ENCODE results near the gene CD96. TPM values are rescaled to one million over a fixed set of nuclear protein-coding genes. Genes with fewer than 3 reads are reported as not detected.

The CD96 gene
- total RNA-seq, 3 donors from 2014 or later = 1.4 to 8.2 (median 6.2) TPM

- no peak for DNase-seq (ENCODE audit: low spot score in 2 of 2)
- no peaks in the 10 kb centered on the region for H3K4me1 ChIP-seq
- TF ChIP-seq CTCF (IDR thresholded peaks at IDR 0.05) (no peak), POLR2A (IDR thresholded peaks at IDR 0.05) (no peak)
- intact Hi-C loops (cut with DNase I; ENCODE audit: low total_unique reads) = no loop called here
- no peak overlapping the region for H3K4me3 ChIP-seq
- no peaks in the 10 kb centered on the region for H3K36me3 ChIP-seq
- H3K27ac ChIP-seq = no peak overlapping the region
- no peaks in the 10 kb centered on the region for H3K27me3 ChIP-seq
- no peaks in the 10 kb centered on the region for H3K9me3 ChIP-seq
These were observed 110.6 kb downstream of the CD96 start for GRCh38 chr3:111652492-111653180.

GRCh38 chr3:111653766-111654165, 111.8 kb downstream of the CD96 start:
- H3K27ac ChIP-seq = no peak overlapping the region
- intact Hi-C loops (cut with DNase I; ENCODE audit: low total_unique reads) = no loop called here
- no peak overlapping the region for H3K4me3 ChIP-seq
- H3K27me3 ChIP-seq = no peaks in the 10 kb centered on the region
- no peaks in the 10 kb centered on the region for H3K9me3 ChIP-seq
- DNase-seq (ENCODE audit: low spot score in 2 of 2) = no peak
- no peaks in the 10 kb centered on the region for H3K4me1 ChIP-seq
- no peak for TF ChIP-seq POLR2AphosphoS5 (IDR thresholded peaks at IDR 0.05)
- no peak for TF ChIP-seq CTCF (IDR thresholded peaks at IDR 0.05)
- no peak for TF ChIP-seq POLR2A (IDR thresholded peaks at IDR 0.05)
- H3K36me3 ChIP-seq = no peaks in the 10 kb centered on the region

- DNase-seq (ENCODE audit: low spot score in 2 of 2) = no peak
- H3K9me3 ChIP-seq = no peaks in the 10 kb centered on the region
- H3K4me1 ChIP-seq = no peaks in the 10 kb centered on the region
- H3K4me3 ChIP-seq = no peak overlapping the region
- intact Hi-C loops (cut with DNase I; ENCODE audit: low total_unique reads) = no loop called here
- no peaks in the 10 kb centered on the region for H3K27me3 ChIP-seq
- H3K27ac ChIP-seq = no peak overlapping the region
- no peak for TF ChIP-seq CTCF (IDR thresholded peaks at IDR 0.05)
- TF ChIP-seq POLR2AphosphoS5 (IDR thresholded peaks at IDR 0.05) = no peak
- no peak for TF ChIP-seq POLR2A (IDR thresholded peaks at IDR 0.05)
- no peaks in the 10 kb centered on the region for H3K36me3 ChIP-seq
These were observed 120.0 kb downstream of the CD96 start for GRCh38 chr3:111662012-111662411.

- TF ChIP-seq POLR2A (IDR thresholded peaks at IDR 0.05) (no peak), CTCF (IDR thresholded peaks at IDR 0.05) (no peak), POLR2AphosphoS5 (IDR thresholded peaks at IDR 0.05) (no peak)
- H3K36me3 ChIP-seq = no peaks in the 10 kb centered on the region
- no peaks in the 10 kb centered on the region for H3K4me1 ChIP-seq
- H3K27me3 ChIP-seq = no peaks in the 10 kb centered on the region
- intact Hi-C loops (cut with DNase I; ENCODE audit: low total_unique reads) = no loop called here
- no peak for DNase-seq (ENCODE audit: low spot score in 2 of 2)
- H3K27ac ChIP-seq = no peak overlapping the region
- H3K4me3 ChIP-seq = no peak overlapping the region
- H3K9me3 ChIP-seq = no peaks in the 10 kb centered on the region
These were observed 120.9 kb downstream of the CD96 start for GRCh38 chr3:111662907-111663306.

GRCh38 chr3:111666041-111666735, 124.2 kb downstream of the CD96 start:
- Histone ChIP-seq H3K27ac (no peak overlapping the region), H3K27me3 (no peaks in the 10 kb centered on the region), H3K4me1 (no peaks in the 10 kb centered on the region), H3K9me3 (no peaks in the 10 kb centered on the region), H3K36me3 (no peaks in the 10 kb centered on the region), H3K4me3 (no peak overlapping the region)
- intact Hi-C loops (cut with DNase I; ENCODE audit: low total_unique reads) = no loop called here
- TF ChIP-seq POLR2A (IDR thresholded peaks at IDR 0.05) (no peak), CTCF (IDR thresholded peaks at IDR 0.05) (no peak), POLR2AphosphoS5 (IDR thresholded peaks at IDR 0.05) (no peak)
- no peak for DNase-seq (ENCODE audit: low spot score in 2 of 2)

Data from breast epithelium (tissue), 4 donors.